HG03460 (cell line): ENCODE data around the gene ZNF365.
A peak's percentile ranks its signal among the peaks of the same experiment; 100 is the strongest.
"Not testable (repeated sequence)": the region's sequence is repeated elsewhere in the genome, so short reads cannot be mapped to it uniquely, and the experiment has no call there.

Experiments used
- ATAC-seq: cut with Tn5 transposase; IDR thresholded peaks from one replicate; pipeline ENCODE4 v1.9.1; 2021; ENCODE audit not compliant: unreplicated experiment

ZNF365 gene

GRCh38 chr10:62410934-62411333 lies 36.8 kb downstream of the ZNF365 start:
- ATAC-seq = not testable (repeated sequence)

- no peak for ATAC-seq
Observed at GRCh38 chr10:62413048-62413447, 38.9 kb downstream of the ZNF365 start.

- no peak for ATAC-seq
Observed at GRCh38 chr10:62413652-62414051, 39.5 kb downstream of the ZNF365 start.

- ATAC-seq = no peak
Observed at GRCh38 chr10:62414359-62414758, 40.2 kb downstream of the ZNF365 start.

GRCh38 chr10:62422068-62422590 lies 48.0 kb downstream of the ZNF365 start:
- no peak for ATAC-seq

- ATAC-seq = no peak
Observed at GRCh38 chr10:62424026-62424425, 49.9 kb downstream of the ZNF365 start.

GRCh38 chr10:62426086-62426485 lies 51.9 kb downstream of the ZNF365 start:
- no peak for ATAC-seq

GRCh38 chr10:62426600-62426999 lies 52.4 kb downstream of the ZNF365 start:
- no peak for ATAC-seq

GRCh38 chr10:62430881-62431280 lies 56.7 kb downstream of the ZNF365 start:
- ATAC-seq = no peak

GRCh38 chr10:62433181-62433692 lies 59.1 kb downstream of the ZNF365 start:
- ATAC-seq = peak; percentile 96

- ATAC-seq = no peak
Observed at GRCh38 chr10:62433901-62434300, 59.7 kb downstream of the ZNF365 start.

GRCh38 chr10:62437696-62438095 lies 63.5 kb downstream of the ZNF365 start:
- no peak for ATAC-seq

GRCh38 chr10:62442006-62442405 lies 67.8 kb downstream of the ZNF365 start:
- no peak for ATAC-seq

GRCh38 chr10:62442894-62443669 lies 68.9 kb downstream of the ZNF365 start:
- ATAC-seq = no peak

GRCh38 chr10:62443866-62444265 lies 69.7 kb downstream of the ZNF365 start:
- ATAC-seq = no peak

GRCh38 chr10:62446627-62447026 lies 72.5 kb downstream of the ZNF365 start:
- ATAC-seq = no peak

GRCh38 chr10:62450912-62451610 lies 76.9 kb downstream of the ZNF365 start:
- no peak for ATAC-seq

- no peak for ATAC-seq
Observed at GRCh38 chr10:62451611-62451975, 77.4 kb downstream of the ZNF365 start.
